ENCODE results near the gene ROPN1.

DNA sequence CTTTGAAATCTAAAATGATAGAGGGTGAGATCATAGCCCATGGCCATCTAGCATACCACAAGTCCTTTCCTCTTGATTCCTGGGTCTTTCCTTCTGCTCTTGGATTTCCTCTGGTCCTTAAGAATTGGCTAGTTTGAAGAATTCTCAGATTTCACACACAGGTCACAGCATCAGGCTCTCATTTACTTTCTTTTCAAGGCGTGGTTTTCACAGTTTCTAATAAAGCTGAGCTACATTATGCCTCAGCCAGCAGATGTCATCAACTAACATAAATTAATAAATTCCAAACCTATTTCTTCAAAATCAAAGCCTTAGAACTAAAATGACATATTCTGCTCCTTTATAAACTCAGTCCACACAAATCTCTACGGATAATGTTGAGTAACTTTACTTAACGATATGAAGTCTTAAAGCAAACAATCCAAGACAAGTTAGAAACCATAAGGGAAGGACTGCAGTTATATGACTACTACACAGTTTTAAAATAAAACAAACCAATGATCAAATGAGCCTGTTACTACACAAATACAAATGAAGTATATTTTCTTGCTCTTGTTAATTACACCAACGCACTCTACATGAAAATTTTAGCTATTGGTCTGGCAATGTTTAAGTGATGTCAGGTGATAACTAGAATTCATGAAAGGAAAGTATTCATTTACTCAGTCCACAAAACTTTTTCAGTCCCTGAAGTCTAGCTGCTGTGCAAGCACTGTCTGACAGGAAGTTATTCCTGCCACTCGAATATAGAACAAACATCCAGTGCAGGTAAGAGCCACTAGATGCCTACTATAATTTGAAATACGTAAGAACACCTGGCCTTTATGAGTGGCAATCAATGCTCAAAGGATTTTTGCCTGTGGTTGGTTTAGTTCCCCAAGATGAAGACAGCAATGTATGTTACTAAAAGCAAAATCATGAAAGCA is 40.1 kb downstream of the ROPN1 start:
- TF ChIP-seq, protein P1, sequence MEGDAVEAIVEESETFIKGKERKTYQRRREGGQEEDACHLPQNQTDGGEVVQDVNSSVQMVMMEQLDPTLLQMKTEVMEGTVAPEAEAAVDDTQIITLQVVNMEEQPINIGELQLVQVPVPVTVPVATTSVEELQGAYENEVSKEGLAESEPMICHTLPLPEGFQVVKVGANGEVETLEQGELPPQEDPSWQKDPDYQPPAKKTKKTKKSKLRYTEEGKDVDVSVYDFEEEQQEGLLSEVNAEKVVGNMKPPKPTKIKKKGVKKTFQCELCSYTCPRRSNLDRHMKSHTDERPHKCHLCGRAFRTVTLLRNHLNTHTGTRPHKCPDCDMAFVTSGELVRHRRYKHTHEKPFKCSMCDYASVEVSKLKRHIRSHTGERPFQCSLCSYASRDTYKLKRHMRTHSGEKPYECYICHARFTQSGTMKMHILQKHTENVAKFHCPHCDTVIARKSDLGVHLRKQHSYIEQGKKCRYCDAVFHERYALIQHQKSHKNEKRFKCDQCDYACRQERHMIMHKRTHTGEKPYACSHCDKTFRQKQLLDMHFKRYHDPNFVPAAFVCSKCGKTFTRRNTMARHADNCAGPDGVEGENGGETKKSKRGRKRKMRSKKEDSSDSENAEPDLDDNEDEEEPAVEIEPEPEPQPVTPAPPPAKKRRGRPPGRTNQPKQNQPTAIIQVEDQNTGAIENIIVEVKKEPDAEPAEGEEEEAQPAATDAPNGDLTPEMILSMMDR (IDR thresholded peaks at IDR 0.05) = no peak
- TF ChIP-seq POLR2AphosphoS5 (IDR thresholded peaks at IDR 0.05; ENCODE audit: low read depth, low read length) (no peak), TCF7L2 (IDR thresholded peaks at IDR 0.05; ENCODE audit: low read depth, low read length) (no peak), SIN3A (IDR thresholded peaks at IDR 0.05; ENCODE audit: borderline replicate concordance, insufficient read depth, low read depth, low read length) (no peak)
- TF ChIP-seq, protein P2, sequence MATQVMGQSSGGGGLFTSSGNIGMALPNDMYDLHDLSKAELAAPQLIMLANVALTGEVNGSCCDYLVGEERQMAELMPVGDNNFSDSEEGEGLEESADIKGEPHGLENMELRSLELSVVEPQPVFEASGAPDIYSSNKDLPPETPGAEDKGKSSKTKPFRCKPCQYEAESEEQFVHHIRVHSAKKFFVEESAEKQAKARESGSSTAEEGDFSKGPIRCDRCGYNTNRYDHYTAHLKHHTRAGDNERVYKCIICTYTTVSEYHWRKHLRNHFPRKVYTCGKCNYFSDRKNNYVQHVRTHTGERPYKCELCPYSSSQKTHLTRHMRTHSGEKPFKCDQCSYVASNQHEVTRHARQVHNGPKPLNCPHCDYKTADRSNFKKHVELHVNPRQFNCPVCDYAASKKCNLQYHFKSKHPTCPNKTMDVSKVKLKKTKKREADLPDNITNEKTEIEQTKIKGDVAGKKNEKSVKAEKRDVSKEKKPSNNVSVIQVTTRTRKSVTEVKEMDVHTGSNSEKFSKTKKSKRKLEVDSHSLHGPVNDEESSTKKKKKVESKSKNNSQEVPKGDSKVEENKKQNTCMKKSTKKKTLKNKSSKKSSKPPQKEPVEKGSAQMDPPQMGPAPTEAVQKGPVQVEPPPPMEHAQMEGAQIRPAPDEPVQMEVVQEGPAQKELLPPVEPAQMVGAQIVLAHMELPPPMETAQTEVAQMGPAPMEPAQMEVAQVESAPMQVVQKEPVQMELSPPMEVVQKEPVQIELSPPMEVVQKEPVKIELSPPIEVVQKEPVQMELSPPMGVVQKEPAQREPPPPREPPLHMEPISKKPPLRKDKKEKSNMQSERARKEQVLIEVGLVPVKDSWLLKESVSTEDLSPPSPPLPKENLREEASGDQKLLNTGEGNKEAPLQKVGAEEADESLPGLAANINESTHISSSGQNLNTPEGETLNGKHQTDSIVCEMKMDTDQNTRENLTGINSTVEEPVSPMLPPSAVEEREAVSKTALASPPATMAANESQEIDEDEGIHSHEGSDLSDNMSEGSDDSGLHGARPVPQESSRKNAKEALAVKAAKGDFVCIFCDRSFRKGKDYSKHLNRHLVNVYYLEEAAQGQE (IDR thresholded peaks at IDR 0.05; ENCODE audit: insufficient read depth in 1 of 2, low read depth in 2 of 2, low read length in 1 of 2) = no peak

Data from Panc1 (cell line).